Measurements from ENCODE around the gene TMEM54.

The TMEM54 gene

DNA sequence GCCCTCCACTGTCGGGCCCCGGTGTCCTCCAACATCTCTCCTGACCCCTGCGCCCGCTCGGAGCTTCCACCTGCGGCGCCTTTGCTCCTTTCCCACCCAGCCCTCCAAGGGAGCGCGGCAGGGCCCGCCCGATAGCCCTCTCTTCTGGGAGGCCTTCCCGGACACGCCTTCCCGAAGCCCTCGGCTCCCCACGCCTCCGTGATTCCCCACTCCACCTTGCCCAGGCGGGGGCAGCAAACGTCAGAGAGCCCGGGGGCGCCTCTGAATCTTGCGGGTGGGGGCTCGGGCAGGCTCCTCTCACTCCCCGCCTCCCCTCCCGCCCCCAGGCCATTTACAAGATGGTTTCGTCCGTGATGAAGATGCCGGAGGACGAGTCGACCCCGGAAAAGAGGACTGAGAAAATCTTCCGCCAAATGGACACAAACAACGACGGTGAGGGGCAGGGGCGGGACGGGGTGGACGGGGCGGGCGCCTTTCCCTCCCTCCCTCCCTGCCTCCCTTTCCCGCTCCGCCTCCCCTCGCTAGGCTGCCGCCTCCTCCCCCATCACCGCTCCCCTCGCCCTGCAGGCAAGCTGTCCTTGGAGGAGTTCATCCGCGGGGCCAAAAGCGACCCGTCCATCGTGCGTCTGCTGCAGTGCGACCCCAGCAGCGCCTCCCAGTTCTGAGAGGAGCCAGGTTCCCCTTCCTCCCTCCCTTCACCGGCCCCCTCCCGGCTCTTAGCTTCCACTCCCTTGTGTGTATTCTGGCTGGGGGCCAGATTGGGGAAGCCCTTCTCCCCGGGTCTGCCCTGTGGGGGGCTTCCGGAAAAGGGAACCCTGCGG lies 7.8 kb downstream of the TMEM54 start:
- DNase-seq = no peak

DNA sequence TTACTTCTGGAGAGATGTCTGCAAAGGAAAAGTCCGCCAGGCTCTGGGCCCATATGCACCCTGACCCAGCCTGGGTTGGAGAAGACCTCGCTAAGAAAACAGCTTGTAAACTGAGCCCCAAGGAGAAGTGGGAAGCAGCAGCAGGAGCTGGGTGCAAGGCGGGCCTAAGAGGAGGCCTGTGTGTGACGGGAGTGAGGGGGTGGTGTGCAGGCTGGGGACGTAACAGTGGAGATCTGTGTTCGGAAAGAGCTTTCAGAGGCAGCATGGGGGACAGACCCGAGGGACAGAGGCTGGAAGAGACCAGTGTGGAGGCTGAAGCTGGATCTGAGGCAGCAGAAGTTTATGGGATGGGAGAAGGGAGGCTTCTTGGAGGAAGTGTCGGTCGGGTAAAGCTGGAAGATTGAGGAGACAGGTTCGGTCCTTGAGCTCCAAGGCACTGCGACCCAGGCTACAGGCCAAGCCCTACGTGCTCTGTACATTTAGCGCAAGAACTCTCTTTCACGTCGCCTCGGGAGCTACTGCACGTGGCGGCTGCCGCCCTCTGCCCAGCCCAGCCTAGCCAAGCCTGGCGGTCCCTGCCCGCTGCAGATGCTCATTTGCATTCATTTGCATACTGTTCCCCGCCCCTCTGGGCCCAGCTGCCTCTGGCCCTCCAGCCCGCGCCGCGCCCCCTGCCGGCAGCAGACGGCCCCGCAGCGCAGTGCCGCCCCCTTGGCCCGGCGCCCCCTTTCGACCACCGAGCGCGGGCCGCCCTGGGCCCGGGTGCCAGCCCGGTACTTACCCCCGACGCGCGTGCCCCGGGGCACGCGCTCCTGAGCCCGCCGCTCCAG lies 8.6 kb downstream of the TMEM54 start:
- DNase-seq = peak; percentile 25

DNA sequence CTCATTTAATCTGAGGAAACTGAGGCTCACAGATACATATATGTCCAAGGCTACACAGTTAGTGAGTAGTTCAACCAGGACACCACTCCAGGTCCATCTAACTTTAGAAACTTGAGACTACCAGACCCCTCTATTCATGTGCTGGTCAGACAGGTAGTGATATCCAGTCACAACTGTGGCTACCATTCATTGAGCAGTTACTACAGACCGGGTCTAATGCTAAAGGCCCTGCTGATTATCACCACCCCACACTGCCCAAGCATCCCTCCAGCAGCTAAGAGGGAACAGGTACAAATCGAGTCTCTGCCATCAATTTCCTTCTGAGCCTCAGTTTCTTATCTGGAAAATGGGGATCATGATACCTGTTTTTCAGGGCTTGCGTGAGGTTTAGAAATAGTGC lies 9.6 kb downstream of the TMEM54 start:
- no peak for DNase-seq

DNA sequence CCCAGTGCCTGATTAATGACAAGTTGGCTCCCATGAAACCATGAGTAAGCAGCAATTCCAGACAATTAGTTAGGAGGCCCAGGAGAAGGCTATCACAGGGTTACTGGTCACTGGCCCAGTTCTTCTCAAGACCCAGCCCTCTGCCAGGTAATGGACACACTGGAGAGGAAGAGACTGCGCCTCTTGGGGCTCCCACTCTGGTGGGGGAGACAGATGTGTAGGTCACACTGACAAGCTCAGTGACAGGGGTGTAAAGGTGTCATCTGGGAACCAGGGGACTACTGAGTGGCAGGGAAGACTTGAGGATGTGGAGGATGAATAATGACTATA lies 10.0 kb downstream of the TMEM54 start:
- DNase-seq = no peak

DNA sequence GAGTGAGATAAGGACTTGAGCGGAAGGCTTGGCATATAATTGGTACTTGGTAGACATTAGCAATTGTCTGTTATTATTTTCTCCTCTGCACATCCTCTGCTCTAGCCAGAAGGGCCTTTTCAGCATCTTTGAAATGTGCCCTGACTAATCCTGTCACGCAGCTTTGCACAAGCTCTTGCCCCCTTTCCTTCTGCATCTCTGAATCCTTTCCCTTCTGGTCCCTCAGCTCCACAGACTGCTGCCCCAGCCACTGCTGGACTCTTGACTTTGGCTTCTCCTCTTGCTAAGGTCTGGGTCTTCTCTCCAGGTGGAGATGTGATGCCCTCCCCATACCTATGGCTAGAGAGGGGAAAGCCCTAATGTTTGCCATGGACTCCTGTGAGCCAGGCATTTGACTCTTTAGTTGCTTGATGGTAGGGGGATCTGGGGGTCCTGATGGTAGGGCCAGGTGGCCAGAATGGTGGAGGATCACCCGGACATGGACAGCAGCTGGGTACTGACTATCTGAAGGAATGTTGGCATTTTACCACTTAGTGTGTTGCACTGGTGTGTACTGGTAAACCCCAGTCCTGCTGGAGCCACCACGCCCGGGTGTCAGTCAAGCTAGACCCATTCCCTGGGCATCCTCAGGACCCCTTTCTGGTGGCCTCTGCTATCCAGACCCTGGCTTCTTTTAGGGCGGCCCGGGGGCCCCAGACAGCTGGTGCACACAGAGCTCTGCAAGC lies 10.5 kb downstream of the TMEM54 start:
- no peak for DNase-seq

DNA sequence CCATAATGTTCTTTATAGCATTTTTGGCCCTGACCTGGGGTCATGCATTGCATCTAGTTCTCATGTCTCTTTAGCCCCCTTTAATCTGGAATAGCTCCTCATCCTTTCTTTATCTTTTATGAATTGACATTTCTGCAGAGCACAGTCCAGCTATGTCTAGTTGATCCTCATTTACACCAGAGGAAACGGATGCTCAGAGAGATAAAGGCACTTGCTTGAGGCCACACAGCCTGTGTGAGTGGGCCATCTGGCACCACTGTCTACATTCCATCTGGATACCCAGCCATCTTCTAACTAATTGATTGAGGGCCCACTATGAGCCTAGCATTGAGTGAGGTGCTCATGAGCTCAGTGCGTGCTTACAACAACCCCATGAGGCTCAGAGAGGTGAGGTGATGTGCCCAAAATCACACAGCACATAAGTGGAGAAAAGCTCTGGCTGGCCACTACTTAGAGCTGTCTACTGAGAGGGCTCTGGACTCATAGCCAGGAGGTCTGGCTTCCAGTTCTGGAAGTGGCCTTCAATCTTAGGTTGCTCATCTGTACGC lies 11.4 kb downstream of the TMEM54 start:
- DNase-seq = no peak

DNA sequence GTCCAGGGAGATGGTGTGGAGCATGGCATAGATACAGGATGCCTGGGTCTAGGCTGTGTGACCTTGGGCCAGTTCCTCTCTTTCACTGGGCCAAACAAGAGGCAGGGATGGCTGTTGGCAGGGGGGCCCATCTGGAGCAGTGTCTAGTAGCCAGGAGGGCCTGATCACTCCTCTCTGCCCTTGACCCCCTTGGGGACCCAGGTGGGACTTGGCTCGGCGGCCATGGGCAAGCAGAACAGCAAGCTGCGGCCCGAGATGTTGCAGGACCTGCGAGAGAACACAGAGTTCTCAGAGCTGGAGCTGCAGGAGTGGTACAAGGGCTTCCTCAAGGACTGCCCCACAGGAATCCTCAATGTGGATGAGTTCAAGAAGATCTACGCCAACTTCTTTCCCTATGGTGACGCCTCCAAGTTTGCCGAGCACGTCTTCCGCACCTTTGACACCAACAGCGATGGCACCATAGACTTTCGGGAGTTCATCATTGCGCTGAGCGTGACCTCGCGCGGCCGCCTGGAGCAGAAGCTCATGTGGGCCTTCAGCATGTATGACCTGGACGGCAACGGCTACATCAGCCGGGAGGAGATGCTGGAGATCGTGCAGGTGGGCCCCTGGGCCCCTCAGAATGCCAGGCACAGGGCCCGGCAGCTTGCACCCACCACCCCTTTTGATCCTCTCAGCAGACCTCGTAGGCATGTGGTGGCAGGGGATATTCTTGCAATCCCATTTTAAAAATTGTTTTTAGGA lies 12.3 kb downstream of the TMEM54 start:
- DNase-seq = no peak

DNA sequence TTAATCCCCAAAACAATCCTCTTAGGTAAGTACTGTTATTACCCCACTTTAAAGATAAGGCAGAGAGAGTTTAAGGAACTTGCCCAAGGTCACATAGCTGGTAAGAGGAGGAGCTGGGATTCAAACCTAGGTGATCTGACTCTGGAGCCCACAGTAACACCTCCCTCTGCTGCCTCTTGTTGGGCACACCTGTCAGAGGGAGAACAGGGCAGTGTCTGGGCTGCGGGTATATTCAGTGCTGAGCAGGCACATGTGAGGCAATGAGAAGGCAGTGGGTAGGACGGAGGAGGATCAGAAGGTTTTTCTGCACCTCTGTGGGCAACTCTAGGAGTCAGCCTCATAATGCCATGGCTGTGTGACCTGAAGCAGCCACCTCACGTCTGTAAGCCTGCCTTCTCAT lies 13.1 kb downstream of the TMEM54 start:
- no peak for DNase-seq

DNA sequence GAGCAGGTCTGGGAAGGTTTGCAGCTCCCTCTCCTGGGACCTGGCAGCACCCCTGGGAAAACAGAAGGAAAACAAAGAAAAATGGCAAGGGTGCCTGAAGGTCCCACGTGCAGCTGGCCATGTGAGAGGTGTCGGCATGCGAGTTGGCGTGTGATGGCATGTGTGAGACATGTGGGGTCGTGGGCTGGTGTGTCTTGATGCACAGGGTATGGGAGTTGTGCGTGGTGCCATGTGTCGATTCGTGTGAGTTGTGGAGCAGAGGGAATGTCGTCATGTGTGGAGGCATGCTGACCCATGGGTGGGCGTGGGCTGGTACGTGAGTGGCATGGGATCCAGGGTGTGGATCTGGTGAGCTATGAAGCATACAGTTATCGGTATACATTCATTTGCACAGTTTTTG lies 13.6 kb downstream of the TMEM54 start:
- no peak for DNase-seq

DNA sequence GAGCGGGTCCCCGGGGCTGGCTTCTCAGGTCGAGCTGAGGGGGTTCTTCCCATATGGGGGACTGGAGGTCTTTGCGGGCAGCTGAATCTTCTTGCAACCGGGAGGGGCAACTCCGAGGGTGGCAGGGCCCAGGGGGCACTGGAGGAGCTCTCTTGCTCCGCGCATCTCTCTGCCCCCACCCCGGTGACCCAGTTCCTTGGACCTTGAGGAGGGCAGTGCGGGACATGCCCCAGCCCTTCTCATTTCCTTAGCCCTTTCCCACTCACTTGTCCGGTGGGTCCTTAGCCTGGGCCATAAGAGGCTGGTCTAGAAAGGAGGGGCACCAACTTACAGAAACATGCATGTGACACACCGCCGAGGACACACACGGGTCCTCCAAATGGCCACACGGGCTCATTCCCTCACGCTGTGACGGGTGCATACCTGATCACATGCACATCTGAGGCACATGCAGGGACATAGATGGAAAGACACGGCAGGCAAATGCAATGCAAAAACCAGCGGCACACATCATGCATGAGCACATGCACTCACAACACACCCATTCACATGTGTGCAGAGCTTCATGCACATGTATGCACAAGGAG lies 14.3 kb downstream of the TMEM54 start:
- DNase-seq = no peak

DNA sequence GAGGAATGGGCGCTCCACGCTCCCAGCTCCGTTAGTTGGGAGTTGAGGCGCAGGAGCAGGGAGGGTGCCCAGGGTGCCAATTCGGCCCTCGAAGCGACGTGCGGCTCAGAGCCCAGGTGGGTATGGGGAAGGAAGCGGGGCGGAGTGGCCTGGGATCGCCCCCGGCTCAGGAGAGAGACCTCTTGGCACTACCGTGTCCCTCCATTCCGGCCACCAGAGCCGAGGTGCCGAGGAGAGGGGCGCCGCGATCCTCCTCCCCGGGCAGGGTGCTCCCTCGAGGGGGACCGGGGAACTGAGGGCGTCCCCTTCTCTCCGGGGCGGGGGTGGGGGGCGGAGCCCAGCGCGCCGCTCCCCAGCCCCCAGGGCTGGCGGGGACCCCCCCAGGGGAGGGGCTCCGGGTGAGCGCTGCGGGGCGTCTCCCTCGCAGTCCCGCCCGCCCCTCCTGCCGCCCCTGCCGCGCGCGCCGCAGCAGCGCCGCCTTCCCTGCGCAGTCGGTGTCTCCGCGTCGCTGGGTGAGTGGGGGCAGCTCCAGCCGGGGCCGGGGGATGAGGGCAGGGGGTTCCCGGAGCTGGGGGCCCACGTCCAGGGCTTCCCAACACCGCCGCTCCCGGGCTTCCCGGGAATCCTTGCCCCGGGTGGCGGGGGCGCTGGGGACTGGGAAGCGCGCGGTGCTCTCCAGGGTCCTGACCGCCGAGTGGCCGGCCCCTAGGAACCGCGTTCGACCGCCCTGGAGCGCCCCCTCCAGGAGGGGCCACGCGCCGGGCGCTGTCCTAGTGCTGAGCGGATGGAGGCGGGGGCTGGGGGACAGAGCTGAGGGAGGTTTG lies 15.0 kb downstream of the TMEM54 start, which contains the start of gene HPCA:
HPCA (plus strand) TSS at position 488 of the 824 bp plus-strand sequence. CDS start 2,408 bp downstream, outside the sequence.
- peak; percentile 19 for DNase-seq

DNA sequence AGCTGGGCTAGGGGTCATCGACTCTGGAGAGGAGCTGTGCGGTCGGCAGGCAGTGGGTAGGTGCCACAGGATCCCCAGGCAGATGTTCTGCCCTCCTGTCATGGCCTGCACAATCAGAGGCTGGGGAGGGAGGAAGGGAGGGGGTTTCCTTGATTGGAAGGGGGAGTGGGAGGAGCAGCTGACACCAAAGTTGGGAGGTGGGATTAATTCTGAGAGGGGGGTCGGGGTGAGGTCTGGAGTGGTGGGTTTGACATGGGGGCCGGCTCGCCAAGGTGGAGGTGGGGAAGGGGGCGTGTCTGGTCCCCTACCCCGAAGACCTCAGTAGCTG lies 15.5 kb downstream of the TMEM54 start:
- DNase-seq = no peak

DNA sequence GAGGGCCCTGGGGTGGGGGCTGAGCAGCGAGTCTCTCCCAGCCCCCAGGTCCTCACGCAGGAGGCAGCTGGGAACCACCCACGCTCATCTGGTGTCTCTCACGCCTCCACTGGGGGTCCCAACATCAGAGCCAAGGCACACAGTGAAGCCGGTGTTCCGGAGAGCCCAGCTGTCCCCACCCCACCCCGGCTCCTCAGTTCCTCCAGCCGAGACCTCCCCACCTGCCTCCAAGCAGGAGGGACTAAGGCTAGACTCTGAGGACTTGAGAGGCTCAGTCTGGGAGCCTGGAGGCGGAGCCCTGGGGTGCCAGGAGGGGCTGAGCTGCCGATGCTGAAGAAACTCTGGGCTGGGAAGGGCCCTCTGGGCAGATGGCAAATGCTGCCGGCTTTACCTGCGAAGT lies 16.5 kb downstream of the TMEM54 start:
- no peak for DNase-seq

DNA sequence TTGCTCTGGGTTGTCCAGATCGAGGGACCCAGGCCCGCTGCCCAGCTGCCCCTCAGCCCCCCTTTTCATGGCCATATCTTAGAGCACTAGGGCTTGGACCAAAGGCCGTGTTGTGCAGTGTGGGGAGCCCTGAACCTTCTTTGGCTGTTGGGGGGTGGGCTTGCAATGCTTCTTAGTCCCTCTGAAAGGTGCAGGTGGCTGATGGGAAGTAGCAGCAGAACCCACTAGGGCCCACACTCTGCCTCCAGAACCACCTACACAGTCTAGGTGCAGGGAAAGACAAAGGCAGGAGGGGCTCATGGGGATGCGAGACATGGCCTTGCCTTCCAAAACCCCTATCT lies 17.2 kb downstream of the TMEM54 start:
- no peak for DNase-seq

DNA sequence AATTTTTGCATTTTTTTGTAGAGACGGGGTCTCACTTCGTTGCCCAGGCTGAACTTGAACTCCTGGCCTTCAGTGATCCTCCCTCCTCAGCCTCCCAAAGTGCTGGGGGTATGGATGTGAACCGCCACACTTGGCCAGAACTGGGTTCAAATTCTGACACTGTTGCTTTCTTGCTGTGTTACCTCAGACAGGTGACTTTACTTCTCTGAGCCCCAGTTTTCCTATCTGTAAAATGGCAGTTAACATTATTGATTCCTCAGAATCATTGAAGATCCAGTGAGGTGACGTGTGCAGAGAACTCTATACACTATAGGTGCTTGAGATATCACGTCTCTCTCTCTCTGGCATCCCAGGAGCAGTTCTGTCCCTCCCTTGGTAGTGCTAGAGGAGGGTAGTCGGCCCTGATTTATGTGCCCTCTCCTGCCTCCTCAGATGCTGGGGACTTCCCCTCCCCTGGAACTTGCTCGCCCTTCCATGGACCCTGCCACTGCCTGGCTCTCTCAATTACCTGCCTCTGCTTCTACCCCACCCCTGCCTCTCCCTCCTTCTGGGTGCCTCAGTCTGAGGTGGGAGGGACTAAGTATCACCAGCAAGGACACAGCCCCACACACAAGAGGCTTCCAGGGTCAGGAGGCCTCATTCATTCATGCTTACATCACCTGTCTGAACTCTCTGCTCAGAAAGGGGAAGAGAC lies 17.7 kb downstream of the TMEM54 start:
- no peak for DNase-seq

DNA sequence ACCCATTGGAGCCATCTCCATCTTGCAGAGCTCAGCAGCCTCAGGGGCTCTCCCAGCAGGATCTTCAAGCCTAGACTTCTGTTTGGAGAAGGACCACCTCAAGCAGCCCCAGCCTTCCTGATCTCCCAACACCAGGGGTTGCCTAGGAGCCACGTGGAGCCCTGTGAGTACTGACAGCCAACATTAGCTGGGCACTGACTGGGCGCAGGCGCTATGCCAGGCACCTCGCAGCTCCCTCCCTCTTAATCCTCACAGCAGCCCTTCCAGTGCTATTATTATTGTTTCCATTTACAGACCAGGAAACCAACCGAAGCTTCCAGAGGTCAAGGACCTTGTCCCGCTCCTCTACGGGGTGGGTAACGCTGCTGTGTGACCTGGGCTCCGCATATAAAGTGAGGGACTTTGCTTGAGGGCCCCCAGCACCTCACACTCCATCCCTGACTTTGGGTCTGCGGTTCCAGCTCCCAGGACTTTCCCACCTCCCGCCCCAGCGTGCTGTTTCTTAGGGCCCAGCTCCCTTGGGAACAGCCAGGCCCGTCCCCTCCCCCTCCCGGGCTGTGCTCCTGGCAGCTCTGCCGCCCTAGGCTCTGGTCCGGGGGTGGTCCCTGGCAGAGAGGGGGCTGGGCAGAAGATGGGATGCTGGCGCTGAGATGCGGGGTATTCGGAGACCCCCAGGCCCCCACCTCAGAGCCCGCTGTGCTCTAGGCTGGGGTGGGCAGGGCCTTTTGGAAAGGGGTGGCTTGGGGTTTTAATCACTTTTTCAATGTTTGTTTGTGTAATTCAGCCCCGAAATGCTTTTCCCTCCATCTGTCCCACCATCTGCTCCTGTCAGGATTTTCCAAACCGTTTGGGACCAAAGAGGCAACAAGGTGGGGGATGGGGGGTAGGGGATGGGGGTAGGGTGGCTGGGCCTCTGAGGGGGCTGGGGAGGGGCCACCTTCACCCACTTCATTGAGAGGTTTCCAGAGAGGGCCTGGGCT lies 19.0 kb downstream of the TMEM54 start:
- DNase-seq = no peak

DNA sequence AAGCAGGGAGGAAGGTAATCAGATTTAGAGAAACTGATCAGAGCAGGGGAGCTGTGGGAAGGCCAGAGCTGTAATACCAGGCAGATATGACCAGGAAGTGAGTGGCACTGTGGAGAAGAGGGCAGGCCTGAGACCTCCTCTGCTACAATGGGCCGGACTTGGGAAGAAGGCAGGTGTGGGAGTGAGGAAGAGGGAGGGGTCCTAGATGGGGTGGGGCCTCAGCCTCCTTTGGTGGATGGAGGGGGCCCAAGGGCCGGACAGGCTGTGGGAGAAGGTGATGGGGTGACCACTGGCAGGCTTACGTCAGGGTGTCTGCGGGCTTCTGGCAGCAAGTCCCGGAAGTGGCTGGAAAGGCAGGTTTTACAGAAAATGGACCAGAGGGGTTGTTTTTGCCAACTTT lies 19.9 kb downstream of the TMEM54 start:
- no peak for DNase-seq

DNA sequence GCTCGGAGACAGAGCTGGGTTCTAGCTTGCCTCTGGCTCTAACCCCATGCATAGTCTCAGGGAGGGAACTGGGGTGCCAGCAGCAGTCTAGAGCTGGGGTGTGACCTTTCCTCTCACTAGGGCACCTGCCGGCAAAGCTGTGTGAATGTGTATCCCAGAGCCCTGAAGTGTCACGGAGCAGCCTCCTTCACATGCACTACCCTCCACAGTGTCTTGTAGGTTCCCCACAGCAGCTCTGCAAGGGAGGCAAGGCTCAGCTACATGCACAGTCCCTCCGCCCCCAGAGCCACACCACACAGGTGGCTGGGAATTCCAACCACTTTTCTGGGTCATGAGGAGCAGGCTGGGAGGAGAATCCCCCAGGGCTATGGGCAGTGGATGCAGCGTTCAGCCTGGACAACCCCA lies 22.6 kb downstream of the TMEM54 start:
- no peak for DNase-seq

DNA sequence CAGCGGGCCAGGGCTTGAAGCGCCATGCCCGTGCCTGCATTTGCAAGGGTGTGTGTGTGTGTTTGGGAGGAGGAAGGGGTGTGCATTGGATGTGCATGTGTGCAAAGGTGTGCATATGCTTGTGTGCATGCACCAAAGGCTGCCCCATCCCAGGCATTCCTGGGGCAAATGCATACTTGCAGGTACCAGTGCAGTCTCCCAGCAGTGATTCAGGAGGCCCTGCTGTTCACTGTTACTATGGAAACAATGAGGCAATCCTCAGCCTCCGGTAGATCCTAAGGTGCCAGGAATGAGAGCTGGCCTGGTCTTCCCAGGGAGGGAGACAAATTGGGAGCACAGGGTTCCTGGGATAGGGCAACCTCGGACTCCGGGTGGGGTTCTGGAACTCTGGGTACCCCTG lies 23.0 kb downstream of the TMEM54 start:
- DNase-seq = no peak
